ENCODE results near the gene CACNB4.

DNA sequence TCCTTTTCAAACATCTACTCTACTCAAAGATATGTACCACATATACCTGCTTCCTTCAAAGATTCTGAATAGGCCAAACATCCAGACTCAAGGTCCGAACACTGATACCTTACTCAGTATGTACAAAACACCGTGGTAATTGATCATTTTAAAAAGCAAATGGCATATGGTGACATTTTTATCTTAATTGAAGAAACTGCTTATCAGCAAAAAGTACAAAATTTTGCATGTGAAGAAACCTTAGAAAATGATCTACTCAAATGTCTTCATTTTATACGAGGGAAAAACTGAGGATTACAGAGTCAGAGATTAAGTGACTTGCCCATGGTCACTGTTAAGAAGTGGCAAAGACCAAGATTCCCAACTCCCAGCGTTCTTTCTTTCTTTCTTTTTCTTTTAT, 133.0 kb downstream of the CACNB4 start:
- TF ChIP-seq, protein P1, sequence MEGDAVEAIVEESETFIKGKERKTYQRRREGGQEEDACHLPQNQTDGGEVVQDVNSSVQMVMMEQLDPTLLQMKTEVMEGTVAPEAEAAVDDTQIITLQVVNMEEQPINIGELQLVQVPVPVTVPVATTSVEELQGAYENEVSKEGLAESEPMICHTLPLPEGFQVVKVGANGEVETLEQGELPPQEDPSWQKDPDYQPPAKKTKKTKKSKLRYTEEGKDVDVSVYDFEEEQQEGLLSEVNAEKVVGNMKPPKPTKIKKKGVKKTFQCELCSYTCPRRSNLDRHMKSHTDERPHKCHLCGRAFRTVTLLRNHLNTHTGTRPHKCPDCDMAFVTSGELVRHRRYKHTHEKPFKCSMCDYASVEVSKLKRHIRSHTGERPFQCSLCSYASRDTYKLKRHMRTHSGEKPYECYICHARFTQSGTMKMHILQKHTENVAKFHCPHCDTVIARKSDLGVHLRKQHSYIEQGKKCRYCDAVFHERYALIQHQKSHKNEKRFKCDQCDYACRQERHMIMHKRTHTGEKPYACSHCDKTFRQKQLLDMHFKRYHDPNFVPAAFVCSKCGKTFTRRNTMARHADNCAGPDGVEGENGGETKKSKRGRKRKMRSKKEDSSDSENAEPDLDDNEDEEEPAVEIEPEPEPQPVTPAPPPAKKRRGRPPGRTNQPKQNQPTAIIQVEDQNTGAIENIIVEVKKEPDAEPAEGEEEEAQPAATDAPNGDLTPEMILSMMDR (IDR thresholded peaks at IDR 0.05) = no peak
- no peak for TF ChIP-seq POLR2A (IDR thresholded peaks at IDR 0.05)
